PFSK-1 (cell line): ENCODE results near the gene FDXR.

Experiments
- FOXP2 ChIP-seq: optimal IDR thresholded peaks from 2 replicates; pipeline ENCODE3; 2011; ENCODE audit warnings: borderline replicate concordance, control low read depth, inconsistent platforms; ENCODE audit not compliant: insufficient read depth; ENCODE audit errors: extremely low read length, extremely low read depth
- POLR2AphosphoS5 ChIP-seq: IDR thresholded peaks from 2 replicates; pipeline ENCODE4 v1.6.1; 2012; ENCODE audit warnings: low read depth, mild to moderate bottlenecking, control low read depth, low read length, moderate library complexity
- SIN3A ChIP-seq: IDR thresholded peaks from 2 replicates; pipeline ENCODE4 v1.6.1; 2012; ENCODE audit warnings: mild to moderate bottlenecking, low read length, moderate library complexity, borderline replicate concordance; ENCODE audit not compliant: insufficient read depth
- TAF1 ChIP-seq: IDR thresholded peaks from 2 replicates; pipeline ENCODE4 v1.6.1; 2012; ENCODE audit warnings: low read length, control low read depth, borderline replicate concordance; ENCODE audit not compliant: insufficient read depth
- TF ChIP-seq, protein P1 (sequence below), 2 experiments: IDR thresholded peaks; 2 replicates each; pipeline versions ENCODE4 v1.6.1 to v1.8.0; 2011 to 2012; ENCODE audit warnings: low read depth in 2 of 2, low read length in 2 of 2, control low read depth in 1 of 2, inconsistent platforms in 1 of 2, mild to moderate bottlenecking in 1 of 2, moderate library complexity in 1 of 2; ENCODE audit not compliant: insufficient read depth in 1 of 2

FDXR gene

DNA sequence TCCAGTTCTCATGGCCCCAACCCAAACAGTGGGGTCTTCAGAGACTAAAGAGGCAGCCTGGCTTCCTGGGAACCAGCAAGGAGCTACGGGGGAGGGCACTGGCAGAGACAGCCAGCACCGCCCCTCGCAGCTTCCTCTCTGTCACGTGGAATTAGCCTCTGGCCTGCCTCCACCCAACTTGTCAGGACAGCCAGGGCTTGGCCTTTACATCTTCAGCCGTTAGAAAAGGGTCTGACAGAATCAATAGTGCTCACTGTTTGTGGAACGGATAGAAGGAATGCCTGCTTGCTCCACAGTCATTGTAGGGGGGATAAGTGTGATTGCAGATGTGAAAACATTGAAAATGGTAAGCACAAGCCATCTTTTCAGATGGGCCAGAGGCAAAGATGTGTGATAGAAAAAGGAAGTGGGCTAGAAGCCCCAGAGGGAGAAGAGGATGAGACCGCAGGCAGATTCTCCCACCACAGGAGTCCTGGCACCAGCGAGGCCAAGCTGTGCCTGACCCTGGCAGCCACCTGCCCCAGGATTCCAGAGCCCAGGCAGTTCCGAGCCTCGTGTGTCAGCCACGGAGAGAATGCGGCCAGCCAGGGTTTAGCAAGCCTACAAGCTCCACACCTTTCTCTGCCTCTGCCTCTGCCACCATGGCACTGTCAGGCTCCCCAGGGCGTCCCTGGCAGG is 31.7 kb downstream of the FDXR start:
- no peak for TF ChIP-seq POLR2AphosphoS5
- TF ChIP-seq SIN3A, result no peak
- no peak for TF ChIP-seq FOXP2
- TF ChIP-seq, protein P1, sequence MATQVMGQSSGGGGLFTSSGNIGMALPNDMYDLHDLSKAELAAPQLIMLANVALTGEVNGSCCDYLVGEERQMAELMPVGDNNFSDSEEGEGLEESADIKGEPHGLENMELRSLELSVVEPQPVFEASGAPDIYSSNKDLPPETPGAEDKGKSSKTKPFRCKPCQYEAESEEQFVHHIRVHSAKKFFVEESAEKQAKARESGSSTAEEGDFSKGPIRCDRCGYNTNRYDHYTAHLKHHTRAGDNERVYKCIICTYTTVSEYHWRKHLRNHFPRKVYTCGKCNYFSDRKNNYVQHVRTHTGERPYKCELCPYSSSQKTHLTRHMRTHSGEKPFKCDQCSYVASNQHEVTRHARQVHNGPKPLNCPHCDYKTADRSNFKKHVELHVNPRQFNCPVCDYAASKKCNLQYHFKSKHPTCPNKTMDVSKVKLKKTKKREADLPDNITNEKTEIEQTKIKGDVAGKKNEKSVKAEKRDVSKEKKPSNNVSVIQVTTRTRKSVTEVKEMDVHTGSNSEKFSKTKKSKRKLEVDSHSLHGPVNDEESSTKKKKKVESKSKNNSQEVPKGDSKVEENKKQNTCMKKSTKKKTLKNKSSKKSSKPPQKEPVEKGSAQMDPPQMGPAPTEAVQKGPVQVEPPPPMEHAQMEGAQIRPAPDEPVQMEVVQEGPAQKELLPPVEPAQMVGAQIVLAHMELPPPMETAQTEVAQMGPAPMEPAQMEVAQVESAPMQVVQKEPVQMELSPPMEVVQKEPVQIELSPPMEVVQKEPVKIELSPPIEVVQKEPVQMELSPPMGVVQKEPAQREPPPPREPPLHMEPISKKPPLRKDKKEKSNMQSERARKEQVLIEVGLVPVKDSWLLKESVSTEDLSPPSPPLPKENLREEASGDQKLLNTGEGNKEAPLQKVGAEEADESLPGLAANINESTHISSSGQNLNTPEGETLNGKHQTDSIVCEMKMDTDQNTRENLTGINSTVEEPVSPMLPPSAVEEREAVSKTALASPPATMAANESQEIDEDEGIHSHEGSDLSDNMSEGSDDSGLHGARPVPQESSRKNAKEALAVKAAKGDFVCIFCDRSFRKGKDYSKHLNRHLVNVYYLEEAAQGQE (IDR thresholded peaks at IDR 0.05; ENCODE audit: insufficient read depth in 1 of 2, low read depth in 2 of 2, low read length in 2 of 2), result no peak
- TF ChIP-seq TAF1, result no peak

DNA sequence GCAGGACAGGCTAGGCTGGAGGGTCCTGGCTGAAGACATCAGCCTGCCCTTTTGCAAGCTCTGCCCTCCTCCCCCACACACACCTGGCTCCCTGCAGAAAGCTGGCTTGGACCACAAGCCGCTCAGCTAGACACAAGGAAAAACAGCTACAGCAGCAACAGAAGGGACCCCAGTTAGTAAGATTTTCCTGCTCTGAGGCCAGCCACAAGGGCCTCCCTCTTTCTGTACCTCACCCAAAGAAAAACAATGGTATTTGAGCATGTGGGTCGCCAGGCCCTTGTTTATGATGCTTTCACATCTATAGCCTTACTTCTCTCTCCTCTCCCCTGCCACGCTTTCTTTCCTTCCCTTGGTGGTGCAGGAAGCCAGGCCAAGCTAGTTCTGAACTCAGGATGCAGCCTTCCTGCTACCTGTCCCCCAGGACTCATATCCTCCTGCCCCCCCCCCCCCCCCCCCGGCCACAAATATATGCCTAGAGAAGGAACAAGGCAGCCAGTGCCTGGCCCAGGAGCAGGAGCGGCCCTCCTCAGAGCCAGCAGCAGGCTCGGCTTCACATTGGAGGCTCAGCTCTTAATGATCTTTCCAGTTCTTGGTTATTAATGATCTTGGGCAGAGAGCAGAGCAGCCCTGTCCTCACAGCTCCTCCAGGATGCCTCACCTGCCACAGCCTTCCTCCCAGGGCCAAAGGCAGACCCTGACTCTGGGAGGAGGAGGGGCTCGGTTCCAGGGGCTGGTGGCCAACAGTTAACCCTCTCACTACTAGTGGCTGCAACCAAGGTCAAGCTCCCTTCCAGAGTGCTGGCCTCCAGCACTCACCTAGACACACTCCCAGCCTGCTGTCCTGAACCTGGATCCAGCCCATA is 32.6 kb downstream of the FDXR start:
- TF ChIP-seq TAF1 (no peak), POLR2AphosphoS5 (no peak), SIN3A (no peak), FOXP2 (no peak)
- TF ChIP-seq, protein P1 (IDR thresholded peaks at IDR 0.05; ENCODE audit: insufficient read depth in 1 of 2, low read depth in 2 of 2, low read length in 2 of 2), result no peak

DNA sequence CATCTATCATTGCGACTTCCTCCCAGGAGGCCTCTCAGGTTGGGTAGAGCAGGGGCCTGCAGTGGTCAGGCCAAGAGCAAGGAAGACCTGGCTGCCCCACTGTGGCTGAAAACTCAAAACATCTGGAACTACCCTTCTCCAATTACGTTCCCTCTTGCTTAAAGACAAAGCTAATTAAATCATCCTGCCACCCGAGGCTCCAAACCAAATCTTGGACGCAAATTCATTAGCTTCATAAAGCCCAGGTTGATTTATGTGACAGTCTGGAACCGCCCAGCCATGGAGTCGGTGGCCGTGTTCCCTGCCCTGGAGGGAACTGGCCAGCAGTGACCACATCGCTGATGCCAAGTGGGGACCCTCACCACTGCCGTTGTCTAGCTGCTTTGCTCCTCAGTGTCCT is 34.5 kb downstream of the FDXR start:
- no peak for TF ChIP-seq POLR2AphosphoS5
- TF ChIP-seq TAF1, result no peak
- TF ChIP-seq, protein P1 (IDR thresholded peaks at IDR 0.05; ENCODE audit: insufficient read depth in 1 of 2, low read depth in 2 of 2, low read length in 2 of 2), result no peak
- TF ChIP-seq SIN3A, result no peak
- TF ChIP-seq FOXP2, result no peak

DNA sequence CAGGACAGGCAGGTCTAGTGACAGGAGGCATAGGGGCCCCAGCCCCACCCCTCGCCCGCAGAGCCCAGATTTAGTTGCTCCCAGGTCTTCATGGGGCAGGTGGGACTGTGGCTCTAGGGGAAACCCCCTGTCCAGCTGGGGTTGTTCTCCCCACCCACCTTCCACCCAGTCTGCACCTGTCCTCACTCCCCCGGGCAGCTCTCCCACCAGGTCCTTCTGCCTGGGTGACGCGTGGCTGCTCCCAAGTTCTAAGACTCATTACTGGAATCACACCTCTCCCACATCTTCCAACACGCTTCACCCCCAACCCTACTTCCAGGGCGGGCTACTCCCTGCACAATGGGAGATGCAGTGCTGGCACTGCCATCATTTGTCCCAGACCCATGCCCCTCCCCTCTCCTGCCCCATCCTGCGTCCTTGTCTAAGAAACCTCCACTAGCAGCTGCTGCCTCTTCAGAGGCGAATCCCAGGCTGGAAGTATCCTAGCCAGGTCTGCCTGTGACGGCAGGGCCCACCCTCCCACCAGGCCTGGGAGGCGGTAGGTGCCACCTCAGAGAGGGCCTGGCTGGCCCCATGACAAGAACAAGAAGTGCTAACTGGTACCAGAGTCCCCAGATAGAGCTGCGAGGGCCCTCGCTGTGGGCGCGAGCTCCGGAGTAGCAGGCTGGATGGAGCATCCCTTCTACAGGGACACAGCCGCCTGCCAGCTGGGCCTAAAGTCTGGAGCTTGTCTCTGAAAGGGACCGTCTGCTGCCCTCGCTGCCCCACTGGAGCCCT is 35.9 kb downstream of the FDXR start:
- TF ChIP-seq, protein P1 (IDR thresholded peaks at IDR 0.05; ENCODE audit: insufficient read depth in 1 of 2, low read depth in 2 of 2, low read length in 2 of 2), result no peak
- TF ChIP-seq FOXP2 (no peak), POLR2AphosphoS5 (no peak), TAF1 (no peak)
